Prostate gland (tissue), 2 donors: ENCODE measurements around the gene TSPYL4.

Source experiments
- CTCF ChIP-seq, 4 experiments: fragments of 200-600 bp in 2 of 4; fragments of 450-650 bp in 2 of 4; sonication (generic) in 2 of 4; IDR thresholded peaks; 1 replicate in 3 of 4; 2 replicates in 1 of 4; pipeline ENCODE4 v1.5.1; 2016 to 2019; ENCODE audit warnings: antibody characterized with exemption in 4 of 4, mild to moderate bottlenecking in 2 of 4, moderate library complexity in 2 of 4
- POLR2A ChIP-seq: fragments of 450-650 bp; IDR thresholded peaks from one replicate; pipeline ENCODE4 v1.6.1; 2016; ENCODE audit warnings: antibody characterized with exemption, mild to moderate bottlenecking
- POLR2AphosphoS5 ChIP-seq: sonication (generic); formaldehyde crosslinking; IDR thresholded peaks from one replicate; pipeline ENCODE4 v1.6.1; 2017; ENCODE audit warnings: antibody characterized with exemption

DNA sequence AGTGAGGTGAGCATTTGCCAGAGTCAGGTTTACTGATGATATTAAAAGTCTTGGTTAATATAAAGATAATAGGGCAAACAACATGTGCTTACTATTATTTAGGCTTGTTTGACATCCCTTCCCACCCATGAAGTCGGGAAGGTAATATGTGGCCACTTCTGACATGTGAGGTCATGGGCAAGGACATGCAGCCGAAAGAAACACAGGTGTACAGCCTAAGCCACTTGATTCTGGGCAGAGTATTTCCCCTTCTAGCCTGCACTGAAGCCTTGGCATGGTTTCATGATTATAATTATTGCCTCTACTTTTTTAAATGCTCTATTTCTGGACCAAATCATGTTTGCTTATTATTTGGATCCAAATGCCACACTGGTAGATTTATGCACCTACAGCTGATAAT is 52.3 kb downstream of the TSPYL4 start:
- TF ChIP-seq CTCF (IDR thresholded peaks at IDR 0.05), result no peak
- no peak for TF ChIP-seq POLR2AphosphoS5
- TF ChIP-seq POLR2A, result no peak
